Endodermal cell (in vitro differentiated cells): Measurements from ENCODE around the gene CLSTN3. TPM values are rescaled to one million over a fixed set of nuclear protein-coding genes. Genes with fewer than 3 reads are reported as not detected.

Source experiments
- DNase-seq: peaks from one replicate; pipeline ENCODE4 v3.0.0-alpha.2; 2017
- H3K27ac ChIP-seq: 2 replicates; pipeline ENCODE4 v1.5.1; 2013; ENCODE audit warnings: mild to moderate bottlenecking, low read depth, low read length, moderate library complexity
- H3K27me3 ChIP-seq: 2 replicates; pipeline ENCODE4 v1.6.1; 2013; ENCODE audit warnings: mild to moderate bottlenecking, low read length, moderate library complexity; ENCODE audit not compliant: insufficient read depth, control insufficient read depth, poor library complexity, severe bottlenecking
- H3K36me3 ChIP-seq: 2 replicates; pipeline ENCODE4 v1.7.0; 2013; ENCODE audit warnings: mild to moderate bottlenecking, low read length, moderate library complexity; ENCODE audit not compliant: control insufficient read depth, insufficient read depth
- H3K4me1 ChIP-seq: one replicate; pipeline ENCODE4 v1.7.0; 2013; ENCODE audit warnings: low read length; ENCODE audit not compliant: control insufficient read depth, insufficient read depth
- H3K4me3 ChIP-seq: 2 replicates; pipeline ENCODE4 v1.5.1; 2013; ENCODE audit warnings: mild to moderate bottlenecking, low read length, moderate library complexity
- H3K9ac ChIP-seq: 2 replicates; pipeline ENCODE4 v1.6.1; 2013; ENCODE audit warnings: mild to moderate bottlenecking, low read length, moderate library complexity; ENCODE audit not compliant: poor library complexity, severe bottlenecking; ENCODE audit errors: extremely low read depth
- H3K9me3 ChIP-seq: 2 replicates; pipeline ENCODE4 v1.6.1; 2013; ENCODE audit warnings: mild to moderate bottlenecking, low read length, moderate library complexity; ENCODE audit not compliant: control insufficient read depth
- H3K27ac Mint-ChIP-seq: 2 replicates; pipeline ENCODE4 v1.8.0; 2020; ENCODE audit warnings: mixed read lengths
- H3K27me3 Mint-ChIP-seq: 2 replicates; pipeline ENCODE4 v1.8.0; 2021; ENCODE audit warnings: mild to moderate bottlenecking, mixed read lengths; ENCODE audit not compliant: insufficient read depth
- H3K36me3 Mint-ChIP-seq: 2 replicates; pipeline ENCODE4 v1.8.0; 2020; ENCODE audit warnings: low read depth, mixed read lengths
- H3K4me1 Mint-ChIP-seq: 2 replicates; pipeline ENCODE4 v1.8.0; 2020; ENCODE audit warnings: mixed read lengths
- H3K4me3 Mint-ChIP-seq: 2 replicates; pipeline ENCODE4 v1.8.0; 2020; ENCODE audit warnings: mild to moderate bottlenecking, moderate library complexity, mixed read lengths
- H3K9me3 Mint-ChIP-seq: 2 replicates; pipeline ENCODE4 v1.8.0; 2020; ENCODE audit warnings: mild to moderate bottlenecking, mixed read lengths
- WGBS, 2 experiments: methylation state at CpG; one replicate each; pipeline versions ENCODE4 v1.1.5 to v1.1.7; 2013; ENCODE audit warnings: missing lambda C conversion rate in 2 of 2, mixed read lengths in 1 of 2; ENCODE audit not compliant: insufficient coverage in 1 of 2, insufficient read length in 1 of 2; 5-methylcytosine and 5-hydroxymethylcytosine counted together
- total RNA-seq, 2 donors: library from RNA; stranded (reverse); fragmentation: NEBNext Ultra II Directional in 1 of 2; extraction: Animal tissue kit (Norgen Biotek cat#: 25700) in 1 of 2; gene quantifications; 2 replicates in 1 of 2; 3 replicates in 1 of 2; pipeline ENCODE4 v1.2.1, GENCODE V29; 2021
- TF ChIP-seq, protein P1 (sequence below): fragments of 200-600 bp; sonication (generic); conservative IDR thresholded peaks from 2 replicates; pipeline ENCODE4 v1.5.0; 2021; ENCODE audit warnings: antibody characterized with exemption, mild to moderate bottlenecking

The CLSTN3 gene
- total RNA-seq, 2 donors from 2014 or later = 69.7 to 135 TPM

DNA sequence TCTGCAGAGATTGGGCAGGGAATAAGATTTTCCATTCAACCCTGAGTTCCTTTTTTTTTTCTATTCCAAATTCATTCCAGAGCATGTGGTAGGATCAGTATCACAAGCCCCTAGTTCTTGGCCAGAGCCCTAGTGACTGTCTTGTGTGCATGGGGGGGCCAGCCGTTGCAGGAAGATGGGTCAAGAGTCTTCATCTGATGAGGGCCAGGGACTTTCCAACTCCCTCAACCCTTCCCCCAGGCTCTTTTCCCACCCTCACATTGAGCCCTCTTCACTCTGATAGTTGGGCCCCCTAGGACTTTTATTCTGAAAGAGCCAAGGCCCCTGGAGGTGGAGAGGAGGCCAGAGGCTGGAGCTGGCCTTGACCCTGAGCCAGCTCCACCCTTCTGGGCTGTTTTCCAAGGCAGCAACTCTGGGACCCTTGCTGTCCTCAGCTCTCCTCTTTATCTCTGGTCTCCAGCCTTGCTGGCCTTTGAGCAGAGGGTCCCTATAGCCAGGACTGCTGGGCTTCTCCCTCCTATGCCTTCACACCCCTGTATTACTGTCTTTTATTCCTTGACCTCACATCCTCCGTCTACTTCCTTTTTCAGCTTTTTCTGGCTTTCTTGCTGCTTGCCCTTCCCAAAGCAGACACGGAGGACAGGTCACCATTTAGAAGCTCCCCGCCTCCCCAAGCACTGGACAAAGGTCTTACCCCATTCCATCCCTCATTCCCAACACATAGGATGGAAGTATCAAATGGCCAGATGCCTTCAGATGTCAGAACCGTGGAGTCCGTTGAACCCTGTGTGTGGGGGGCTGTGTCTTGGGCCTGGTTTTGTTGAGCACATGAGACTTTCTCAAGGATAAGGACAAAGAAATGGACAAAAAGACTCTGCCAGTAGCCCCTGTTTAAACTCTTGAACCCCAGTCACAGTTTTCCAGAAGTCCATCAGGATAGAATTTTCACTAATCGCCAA, 7.1 kb upstream of the CLSTN3 start:
- Mint-ChIP-seq H3K4me1 (peaks cover 37% of the 10 kb centered on the region), H3K4me3 (peak overlapping the region; percentile 25), H3K9me3 (no peaks in the 10 kb centered on the region), H3K27ac (peak overlapping the region; percentile 54), H3K36me3 (peaks cover 18% of the 10 kb centered on the region), H3K27me3 (no peaks in the 10 kb centered on the region)
- H3K27ac ChIP-seq = no peak overlapping the region
- H3K4me1 ChIP-seq = peaks cover 4% of the 10 kb centered on the region
- WGBS, 2 experiments = 93 to 97% methylated on average over 5 to 7 of the region's 7 CpGs
- no peaks in the 10 kb centered on the region for H3K27me3 ChIP-seq
- H3K36me3 ChIP-seq = no peaks in the 10 kb centered on the region
- H3K9ac ChIP-seq = no peak overlapping the region
- no peaks in the 10 kb centered on the region for H3K9me3 ChIP-seq
- H3K4me3 ChIP-seq = no peak overlapping the region
- no peak for DNase-seq
- TF ChIP-seq, protein P1, sequence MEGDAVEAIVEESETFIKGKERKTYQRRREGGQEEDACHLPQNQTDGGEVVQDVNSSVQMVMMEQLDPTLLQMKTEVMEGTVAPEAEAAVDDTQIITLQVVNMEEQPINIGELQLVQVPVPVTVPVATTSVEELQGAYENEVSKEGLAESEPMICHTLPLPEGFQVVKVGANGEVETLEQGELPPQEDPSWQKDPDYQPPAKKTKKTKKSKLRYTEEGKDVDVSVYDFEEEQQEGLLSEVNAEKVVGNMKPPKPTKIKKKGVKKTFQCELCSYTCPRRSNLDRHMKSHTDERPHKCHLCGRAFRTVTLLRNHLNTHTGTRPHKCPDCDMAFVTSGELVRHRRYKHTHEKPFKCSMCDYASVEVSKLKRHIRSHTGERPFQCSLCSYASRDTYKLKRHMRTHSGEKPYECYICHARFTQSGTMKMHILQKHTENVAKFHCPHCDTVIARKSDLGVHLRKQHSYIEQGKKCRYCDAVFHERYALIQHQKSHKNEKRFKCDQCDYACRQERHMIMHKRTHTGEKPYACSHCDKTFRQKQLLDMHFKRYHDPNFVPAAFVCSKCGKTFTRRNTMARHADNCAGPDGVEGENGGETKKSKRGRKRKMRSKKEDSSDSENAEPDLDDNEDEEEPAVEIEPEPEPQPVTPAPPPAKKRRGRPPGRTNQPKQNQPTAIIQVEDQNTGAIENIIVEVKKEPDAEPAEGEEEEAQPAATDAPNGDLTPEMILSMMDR = no peak

DNA sequence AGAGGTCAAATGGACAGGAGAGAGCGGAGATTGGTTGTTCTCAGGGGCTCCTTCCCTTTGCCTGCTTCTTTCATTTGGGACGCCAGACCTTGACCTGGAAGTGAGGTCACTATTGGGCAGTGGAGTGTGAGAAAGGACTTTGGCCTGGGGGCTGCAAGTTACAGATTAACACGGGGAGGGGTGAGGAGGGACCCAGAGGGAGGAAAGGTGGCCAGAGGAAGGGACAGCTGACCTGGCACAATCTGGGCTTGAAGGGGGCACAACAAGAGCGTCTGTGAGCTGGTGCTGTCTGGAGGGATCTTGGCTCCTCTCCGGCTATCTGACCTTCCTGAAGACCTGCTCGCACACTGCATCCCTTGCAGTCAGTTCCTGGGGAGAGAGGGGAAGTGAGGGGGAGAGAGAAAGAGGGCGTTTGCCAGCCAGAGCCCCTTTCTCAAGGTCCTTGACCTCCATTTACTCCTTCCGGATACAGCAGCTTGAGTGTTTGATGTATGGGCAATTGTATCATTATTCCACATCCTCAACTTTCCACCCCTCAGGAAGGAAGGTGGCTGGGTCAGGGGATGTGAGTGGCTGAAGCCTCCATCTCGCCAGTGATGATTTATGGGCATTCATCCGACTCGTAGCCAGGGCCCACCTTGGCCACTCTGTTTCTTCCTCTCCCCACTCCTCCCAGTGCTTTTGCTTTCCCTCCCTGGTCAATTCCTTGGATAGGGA, 6.2 kb upstream of the CLSTN3 start:
- H3K4me1 ChIP-seq = peaks cover 9% of the 10 kb centered on the region
- Mint-ChIP-seq H3K36me3 (peaks cover 18% of the 10 kb centered on the region), H3K27ac (peak overlapping the region; percentile 48), H3K4me1 (peaks cover 46% of the 10 kb centered on the region), H3K9me3 (no peaks in the 10 kb centered on the region), H3K27me3 (no peaks in the 10 kb centered on the region), H3K4me3 (peak overlapping the region; percentile 25)
- H3K9me3 ChIP-seq = no peaks in the 10 kb centered on the region
- no peaks in the 10 kb centered on the region for H3K36me3 ChIP-seq
- WGBS, 2 experiments = 89% methylated on average over 1 to 9 of the region's 11 CpGs
- no peak overlapping the region for H3K4me3 ChIP-seq
- H3K27ac ChIP-seq = no peak overlapping the region
- no peaks in the 10 kb centered on the region for H3K27me3 ChIP-seq
- H3K9ac ChIP-seq = no peak overlapping the region
- TF ChIP-seq, protein P1 = no peak
- DNase-seq = no peak

DNA sequence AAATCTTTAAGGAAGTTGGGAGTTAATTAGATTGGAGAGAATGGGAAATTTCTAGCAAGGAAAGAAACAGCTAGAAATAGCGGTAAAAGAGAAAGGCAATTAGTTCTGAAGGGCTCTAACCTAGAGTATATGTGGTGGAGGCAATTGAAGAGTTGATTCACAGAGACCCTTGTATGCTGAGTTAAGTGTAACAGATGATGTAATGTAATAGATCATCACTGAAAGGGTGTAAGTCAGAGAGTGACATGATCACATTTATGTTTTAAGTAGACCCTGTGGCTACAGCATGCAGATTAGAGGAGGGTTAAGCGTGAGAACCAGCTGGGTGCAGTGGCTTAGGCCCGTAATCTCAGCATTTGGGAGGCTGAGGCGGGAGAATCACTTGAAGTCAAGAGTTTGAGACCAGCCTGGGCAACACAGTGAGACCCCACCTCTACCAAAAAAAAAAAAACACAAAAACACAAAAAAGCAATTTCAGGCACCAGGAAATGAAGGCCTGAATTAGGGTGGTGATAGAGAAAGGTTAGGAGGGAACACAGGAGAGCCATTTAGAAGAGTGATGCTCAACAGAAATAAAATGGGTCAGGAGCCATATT, 4.4 kb upstream of the CLSTN3 start:
- H3K27ac ChIP-seq = no peak overlapping the region
- Mint-ChIP-seq H3K27ac (peak overlapping the region; percentile 14), H3K4me1 (peaks cover 50% of the 10 kb centered on the region), H3K36me3 (peaks cover 18% of the 10 kb centered on the region), H3K4me3 (no peak overlapping the region), H3K9me3 (no peaks in the 10 kb centered on the region), H3K27me3 (no peaks in the 10 kb centered on the region)
- H3K9me3 ChIP-seq = no peaks in the 10 kb centered on the region
- no peaks in the 10 kb centered on the region for H3K36me3 ChIP-seq
- TF ChIP-seq, protein P1 = no peak
- no peak overlapping the region for H3K9ac ChIP-seq
- no peak overlapping the region for H3K4me3 ChIP-seq
- peaks cover 14% of the 10 kb centered on the region for H3K4me1 ChIP-seq
- no peaks in the 10 kb centered on the region for H3K27me3 ChIP-seq
- no peak for DNase-seq
- 82 to 90% methylated on average over 3 of the region's 4 CpGs for WGBS, 2 experiments
